OCI-LY1 (cell line): ENCODE data around the gene PLBD2.

Experiments used
- H2AFZ ChIP-seq: fragments of 200-600 bp; sonication (generic), shearing (Covaris generic); 2 replicates; pipeline ENCODE4 v1.6.0; 2014; ENCODE audit warnings: antibody characterized with exemption, mild to moderate bottlenecking, low read length
- H3F3A ChIP-seq: fragments of 200-600 bp; sonication (generic), shearing (Covaris generic); 2 replicates; pipeline ENCODE4 v1.6.0; 2014; ENCODE audit warnings: mild to moderate bottlenecking, antibody characterized with exemption, low read length, moderate library complexity; ENCODE audit not compliant: insufficient read depth
- H3K27ac ChIP-seq: fragments of 200-600 bp; sonication (generic); 2 replicates; pipeline ENCODE4 v1.5.1; 2014; ENCODE audit warnings: low read length, mixed run types, mild to moderate bottlenecking, low read depth; ENCODE audit not compliant: poor library complexity, severe bottlenecking
- H3K27me3 ChIP-seq: fragments of 200-600 bp; sonication (generic); 2 replicates; pipeline ENCODE4 v1.6.0; 2014; ENCODE audit warnings: antibody characterized with exemption, mild to moderate bottlenecking, low read length, moderate library complexity; ENCODE audit not compliant: insufficient read depth
- H3K36me3 ChIP-seq: fragments of 200-600 bp; sonication (generic); 2 replicates; pipeline ENCODE4 v1.6.1; 2014; ENCODE audit warnings: mild to moderate bottlenecking, antibody characterized with exemption, low read length, moderate library complexity, mixed read lengths; ENCODE audit not compliant: insufficient read depth
- H3K4me1 ChIP-seq: fragments of 200-600 bp; sonication (generic); 2 replicates; pipeline ENCODE4 v1.5.1; 2014; ENCODE audit warnings: mild to moderate bottlenecking, low read length, moderate library complexity; ENCODE audit not compliant: insufficient read depth, severe bottlenecking
- H3K4me2 ChIP-seq: fragments of 200-600 bp; sonication (generic), shearing (Covaris generic); 2 replicates; pipeline ENCODE4 v1.6.1; 2014; ENCODE audit warnings: low read length
- H3K4me3 ChIP-seq: fragments of 200-600 bp; sonication (generic); 2 replicates; pipeline ENCODE4 v1.5.1; 2014; ENCODE audit warnings: low read length, low read depth, mild to moderate bottlenecking, mixed read lengths; ENCODE audit not compliant: poor library complexity, severe bottlenecking
- H3K79me2 ChIP-seq: fragments of 200-600 bp; shearing (Covaris generic); 2 replicates; pipeline ENCODE4 v1.6.1; 2016; ENCODE audit warnings: mixed run types, low read length, mixed read lengths; ENCODE audit not compliant: insufficient read depth
- H3K9ac ChIP-seq: fragments of 200-600 bp; sonication (generic), shearing (Covaris generic); 2 replicates; pipeline ENCODE4 v1.6.1; 2014; ENCODE audit warnings: mild to moderate bottlenecking, low read length, mixed read lengths
- H3K9me2 ChIP-seq: fragments of 200-600 bp; sonication (generic), shearing (Covaris generic); 2 replicates; pipeline ENCODE4 v1.6.1; 2014; ENCODE audit warnings: low read depth, mild to moderate bottlenecking, low read length, mixed read lengths
- H3K9me3 ChIP-seq: fragments of 200-600 bp; shearing (Covaris generic); 2 replicates; pipeline ENCODE4 v1.6.1; 2014; ENCODE audit warnings: low read length, mixed read lengths
- H4K20me1 ChIP-seq: fragments of 200-600 bp; sonication (generic), shearing (Covaris generic); 2 replicates; pipeline ENCODE4 v1.6.0; 2016; ENCODE audit warnings: mild to moderate bottlenecking, low read length; ENCODE audit not compliant: insufficient read depth
- CTCF ChIP-seq: fragments of 200-600 bp; sonication (generic), shearing (Covaris generic); IDR thresholded peaks from 2 replicates; pipeline ENCODE4 v1.5.1; 2017; ENCODE audit warnings: mild to moderate bottlenecking, antibody characterized with exemption, low read length, moderate library complexity, mixed read lengths
- EZH2 ChIP-seq: fragments of 200-600 bp; sonication (generic), shearing (Covaris generic); IDR thresholded peaks from 2 replicates; pipeline ENCODE4 v1.8.0; 2017; ENCODE audit warnings: borderline replicate concordance, mixed run types, mild to moderate bottlenecking, antibody characterized with exemption, low read length, moderate library complexity, mixed read lengths

PLBD2 gene

GRCh38 chr12:113395119-113395518 is 36.7 kb downstream of the PLBD2 start:
- Histone ChIP-seq H2AFZ (no peak overlapping the region), H3K9ac (no peak overlapping the region)
- TF ChIP-seq CTCF: no peak
- no peak for TF ChIP-seq EZH2

GRCh38 chr12:113396200-113396599 is 37.8 kb downstream of the PLBD2 start:
- Histone ChIP-seq H3K4me1 (no peaks in the 10 kb centered on the region), H4K20me1 (no peaks in the 10 kb centered on the region), H3K9me2 (no peaks in the 10 kb centered on the region), H2AFZ (no peak overlapping the region), H3F3A (no peaks in the 10 kb centered on the region), H3K4me3 (no peak overlapping the region), H3K27me3 (0 out of 2 replicates have a peak, but pooled peaks cover 7% of the 10 kb centered on the region), H3K27ac (no peak overlapping the region), H3K36me3 (no peaks in the 10 kb centered on the region), H3K9me3 (no peaks in the 10 kb centered on the region), H3K9ac (no peak overlapping the region), H3K4me2 (no peak overlapping the region), H3K79me2 (no peaks in the 10 kb centered on the region)
- TF ChIP-seq CTCF: no peak
- TF ChIP-seq EZH2: no peak

More at GRCh38 chr12:113395119-113395518, 36.7 kb downstream of the PLBD2 start:
- peaks cover 6% of the 10 kb centered on the region for H3K36me3 ChIP-seq
- no peaks in the 10 kb centered on the region for H3K9me3 ChIP-seq
- H3K27ac ChIP-seq: no peak overlapping the region
- 0 out of 2 replicates have a peak, but pooled peaks cover 7% of the 10 kb centered on the region for H3K27me3 ChIP-seq
- no peak overlapping the region for H3K4me2 ChIP-seq
- no peaks in the 10 kb centered on the region for H3K79me2 ChIP-seq
- H3K4me1 ChIP-seq: no peaks in the 10 kb centered on the region
- no peak overlapping the region for H3K4me3 ChIP-seq
- H3F3A ChIP-seq: no peaks in the 10 kb centered on the region
- no peaks in the 10 kb centered on the region for H3K9me2 ChIP-seq
- no peaks in the 10 kb centered on the region for H4K20me1 ChIP-seq

- H3K4me2 ChIP-seq: no peak overlapping the region
- no peak for TF ChIP-seq EZH2
- no peak for TF ChIP-seq CTCF
- H3K4me1 ChIP-seq: no peaks in the 10 kb centered on the region
Observed at GRCh38 chr12:113396828-113397496, 38.6 kb downstream of the PLBD2 start.

More at GRCh38 chr12:113396828-113397496, 38.6 kb downstream of the PLBD2 start:
- 0 out of 2 replicates have a peak, but pooled peaks cover 7% of the 10 kb centered on the region for H3K27me3 ChIP-seq
- no peak overlapping the region for H2AFZ ChIP-seq
- no peak overlapping the region for H3K4me3 ChIP-seq
- no peak overlapping the region for H3K27ac ChIP-seq
- no peaks in the 10 kb centered on the region for H3K9me3 ChIP-seq
- H4K20me1 ChIP-seq: no peaks in the 10 kb centered on the region
- H3F3A ChIP-seq: no peaks in the 10 kb centered on the region
- no peaks in the 10 kb centered on the region for H3K9me2 ChIP-seq
- no peaks in the 10 kb centered on the region for H3K36me3 ChIP-seq
- no peak overlapping the region for H3K9ac ChIP-seq
- H3K79me2 ChIP-seq: no peaks in the 10 kb centered on the region
